Skeletal muscle cell (primary cell): Measurements from ENCODE around the gene SAMD4B.

Source experiments
- DNase-seq: peaks from one replicate; pipeline ENCODE4 v3.0.0-alpha.2; 2010; ENCODE audit warnings: low read depth
- H3K4me3 ChIP-seq: 2 replicates; pipeline ENCODE4 v1.5.1; 2011; ENCODE audit warnings: low read depth, mild to moderate bottlenecking, control low read depth, low read length, moderate library complexity

Gene SAMD4B, protein sequence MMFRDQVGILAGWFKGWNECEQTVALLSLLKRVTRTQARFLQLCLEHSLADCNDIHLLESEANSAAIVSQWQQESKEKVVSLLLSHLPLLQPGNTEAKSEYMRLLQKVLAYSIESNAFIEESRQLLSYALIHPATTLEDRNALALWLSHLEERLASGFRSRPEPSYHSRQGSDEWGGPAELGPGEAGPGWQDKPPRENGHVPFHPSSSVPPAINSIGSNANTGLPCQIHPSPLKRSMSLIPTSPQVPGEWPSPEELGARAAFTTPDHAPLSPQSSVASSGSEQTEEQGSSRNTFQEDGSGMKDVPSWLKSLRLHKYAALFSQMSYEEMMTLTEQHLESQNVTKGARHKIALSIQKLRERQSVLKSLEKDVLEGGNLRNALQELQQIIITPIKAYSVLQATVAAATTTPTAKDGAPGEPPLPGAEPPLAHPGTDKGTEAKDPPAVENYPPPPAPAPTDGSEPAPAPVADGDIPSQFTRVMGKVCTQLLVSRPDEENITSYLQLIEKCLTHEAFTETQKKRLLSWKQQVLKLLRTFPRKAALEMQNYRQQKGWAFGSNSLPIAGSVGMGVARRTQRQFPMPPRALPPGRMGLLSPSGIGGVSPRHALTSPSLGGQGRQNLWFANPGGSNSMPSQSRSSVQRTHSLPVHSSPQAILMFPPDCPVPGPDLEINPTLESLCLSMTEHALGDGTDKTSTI

DNA sequence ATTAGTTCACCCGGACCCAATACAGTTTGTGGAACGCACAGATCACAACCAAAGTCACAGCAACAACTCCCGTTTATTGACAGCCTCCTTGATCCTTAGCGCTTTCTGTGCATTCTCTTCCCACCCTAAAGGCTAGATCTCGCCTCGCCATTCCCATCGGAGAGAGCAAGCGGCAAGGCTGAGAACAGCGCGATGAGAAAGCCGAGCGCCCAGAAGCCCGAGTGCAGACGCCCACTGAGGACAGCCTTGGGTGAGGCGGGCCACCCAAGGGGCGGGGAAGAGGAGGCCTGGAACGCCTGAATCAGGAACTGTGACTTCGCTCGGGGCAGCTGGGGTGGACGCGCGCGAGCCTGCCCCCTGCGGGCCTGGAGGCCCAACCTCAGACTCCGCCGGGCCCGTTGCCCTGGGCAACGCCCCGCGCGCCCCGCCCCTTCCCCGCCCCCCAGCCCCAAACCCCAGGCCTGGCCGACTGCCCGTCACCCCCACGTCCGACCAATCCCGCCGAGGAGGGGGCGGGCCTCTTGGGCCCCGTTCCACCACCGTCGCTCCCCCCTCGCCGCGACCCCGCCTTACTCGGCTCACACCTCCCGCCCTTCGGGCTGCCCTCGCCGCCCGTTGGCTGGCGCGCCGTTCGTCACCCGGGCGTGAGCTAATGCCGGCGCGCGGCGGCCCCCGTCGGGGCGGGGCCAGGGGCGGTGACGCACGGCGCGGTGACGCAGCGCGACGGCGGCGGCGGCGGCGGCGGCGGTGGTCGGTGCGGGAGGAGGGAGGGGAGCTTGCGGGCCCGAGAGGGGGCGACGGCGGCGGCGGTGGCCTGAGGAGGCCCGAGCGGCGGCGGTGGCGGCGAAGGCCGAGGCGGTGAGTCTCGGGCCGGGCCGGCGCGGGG lies at the start of gene SAMD4B:
TSS of gene SAMD4B (plus strand) at position 703 of the 886 bp plus-strand sequence. CDS start 14,473 bp downstream, outside the sequence.
- peak within 1 kb of the TSS; percentile 96 for H3K4me3 ChIP-seq
- DNase-seq: peak; percentile 93

DNA sequence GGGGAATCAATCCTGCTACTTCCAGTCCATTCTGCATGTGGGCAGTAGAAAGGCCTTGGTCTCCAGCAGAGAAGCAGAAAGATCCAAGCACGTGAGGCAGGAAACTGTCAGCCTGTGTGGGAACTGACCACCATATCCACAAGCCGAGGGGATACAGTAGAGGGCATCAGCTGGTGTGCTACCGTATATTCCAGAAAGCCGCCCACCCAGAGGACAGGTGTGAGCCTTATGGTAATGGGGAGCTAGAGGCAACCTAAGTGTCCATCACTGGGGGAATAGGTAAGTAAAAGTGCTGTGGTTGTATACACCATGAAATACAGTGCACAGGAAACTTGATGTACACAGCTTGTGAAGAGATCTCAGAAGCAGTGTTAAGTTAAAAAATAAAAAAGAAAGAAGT lies 48.8 kb upstream of the SAMD4B start:
- H3K4me3 ChIP-seq: no peak overlapping the region
- DNase-seq: no peak

DNA sequence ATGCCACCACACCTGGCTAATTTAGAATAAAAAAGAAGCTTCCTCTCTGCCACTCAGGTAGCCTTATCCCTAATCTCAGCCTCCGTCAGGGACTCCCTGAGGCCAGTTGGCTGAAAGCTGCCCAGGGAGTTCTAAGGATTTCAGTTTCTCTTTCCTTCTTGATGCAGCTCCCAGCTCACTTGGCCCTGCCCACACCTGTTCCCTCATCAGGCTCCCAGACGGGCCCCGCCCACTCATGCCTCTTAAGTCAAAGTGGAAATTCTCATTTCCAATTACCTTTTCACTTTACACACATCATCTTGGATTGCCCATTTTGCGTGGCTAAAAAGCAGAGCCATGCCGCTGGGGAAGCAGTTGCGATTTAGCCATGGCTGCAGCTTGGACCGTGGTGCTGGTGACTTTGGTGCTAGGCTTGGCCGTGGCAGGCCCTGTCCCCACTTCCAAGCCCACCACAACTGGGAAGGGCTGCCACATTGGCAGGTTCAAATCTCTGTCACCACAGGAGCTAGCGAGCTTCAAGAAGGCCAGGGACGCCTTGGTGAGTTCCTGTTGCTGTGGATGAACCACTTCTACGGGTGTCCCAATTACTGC lies 46.1 kb upstream of the SAMD4B start, which contains the start of gene IFNL1:
TSS of gene IFNL1 (plus strand) at position 353 of the 591 bp plus-strand sequence. CDS start at position 368, 15 bp downstream.
- no peak for DNase-seq

DNA sequence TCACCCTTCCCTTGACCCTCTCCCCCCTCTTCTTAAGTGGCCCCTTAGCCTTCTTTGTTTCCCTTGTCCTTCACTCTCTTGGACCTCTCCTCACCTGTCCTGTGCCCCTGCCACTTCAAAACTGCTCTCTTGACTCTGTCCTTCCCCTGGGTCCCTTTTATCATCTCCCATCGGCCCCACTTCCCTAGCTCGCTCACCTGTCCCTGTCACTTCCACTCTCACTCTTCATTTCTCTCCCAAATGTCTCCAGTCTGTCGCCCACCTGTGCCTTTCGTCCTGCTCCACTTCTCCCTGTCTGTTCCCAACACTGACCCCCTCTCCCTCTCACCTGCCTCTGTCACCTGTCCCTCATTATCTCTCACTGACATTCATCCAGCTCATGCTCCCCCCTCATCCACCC lies 45.3 kb upstream of the SAMD4B start:
- no peak for DNase-seq
- no peak overlapping the region for H3K4me3 ChIP-seq

More for the DNA sequence above, 46.1 kb upstream of the SAMD4B start, which contains the start of gene IFNL1:
- H3K4me3 ChIP-seq: no peak within 1 kb of the TSS

DNA sequence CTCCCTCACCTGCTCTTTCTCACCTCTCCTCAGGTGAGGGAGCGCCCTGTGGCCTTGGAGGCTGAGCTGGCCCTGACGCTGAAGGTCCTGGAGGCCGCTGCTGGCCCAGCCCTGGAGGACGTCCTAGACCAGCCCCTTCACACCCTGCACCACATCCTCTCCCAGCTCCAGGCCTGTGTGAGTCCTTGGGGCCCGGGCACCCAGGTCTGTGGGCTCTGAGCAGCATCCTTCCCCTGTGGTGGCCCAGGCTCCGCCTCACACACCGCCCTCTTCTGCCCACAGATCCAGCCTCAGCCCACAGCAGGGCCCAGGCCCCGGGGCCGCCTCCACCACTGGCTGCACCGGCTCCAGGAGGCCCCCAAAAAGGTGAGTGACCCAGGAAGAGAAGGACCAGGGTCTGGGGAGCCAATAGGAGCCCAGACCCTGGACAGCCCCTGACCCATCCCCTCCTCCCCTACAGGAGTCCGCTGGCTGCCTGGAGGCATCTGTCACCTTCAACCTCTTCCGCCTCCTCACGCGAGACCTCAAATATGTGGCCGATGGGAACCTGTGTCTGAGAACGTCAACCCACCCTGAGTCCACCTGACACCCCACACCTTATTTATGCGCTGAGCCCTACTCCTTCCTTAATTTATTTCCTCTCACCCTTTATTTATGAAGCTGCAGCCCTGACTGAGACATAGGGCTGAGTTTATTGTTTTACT lies 44.1 kb upstream of the SAMD4B start:
- DNase-seq: no peak
- no peak overlapping the region for H3K4me3 ChIP-seq

DNA sequence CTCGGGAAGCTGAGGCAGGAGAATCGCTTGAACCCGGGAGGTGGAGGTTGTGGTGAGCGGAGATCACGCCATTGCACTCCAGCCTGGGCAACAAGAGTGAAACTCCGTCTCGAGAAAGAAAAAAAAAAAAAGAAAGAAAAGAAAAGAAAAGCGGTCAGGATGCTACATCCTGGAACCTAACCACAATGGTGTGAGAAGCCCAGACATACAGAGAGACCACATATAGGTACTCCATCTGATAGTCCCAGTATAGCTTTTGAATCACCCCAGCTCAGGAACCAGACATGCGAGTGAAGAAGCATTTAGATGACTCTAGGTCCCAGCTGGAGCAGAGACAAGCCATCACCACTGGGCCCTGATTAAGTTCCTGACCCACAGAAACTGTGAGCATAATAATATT lies 42.8 kb upstream of the SAMD4B start:
- H3K4me3 ChIP-seq: no peak overlapping the region
- DNase-seq: no peak

DNA sequence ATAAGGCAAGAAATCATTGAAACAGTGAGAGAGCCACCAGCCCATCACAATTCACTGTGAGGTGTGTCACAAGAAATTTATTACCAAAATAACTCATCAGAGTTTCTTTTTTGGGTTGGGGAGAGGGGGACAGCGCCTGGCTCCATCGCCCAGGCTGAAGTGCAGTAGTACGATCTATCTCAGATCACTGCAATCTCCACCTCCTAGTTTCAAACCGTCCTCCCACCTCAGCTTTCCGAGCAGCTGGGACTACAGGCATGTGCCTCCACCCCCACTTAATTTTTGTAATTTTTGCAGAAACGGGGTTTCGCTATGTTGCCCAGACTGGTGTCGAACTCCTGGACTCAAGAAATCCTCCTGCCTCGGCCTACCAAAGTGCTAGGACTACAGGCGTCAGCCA lies 42.4 kb upstream of the SAMD4B start:
- H3K4me3 ChIP-seq: no peak overlapping the region
- DNase-seq: no peak

DNA sequence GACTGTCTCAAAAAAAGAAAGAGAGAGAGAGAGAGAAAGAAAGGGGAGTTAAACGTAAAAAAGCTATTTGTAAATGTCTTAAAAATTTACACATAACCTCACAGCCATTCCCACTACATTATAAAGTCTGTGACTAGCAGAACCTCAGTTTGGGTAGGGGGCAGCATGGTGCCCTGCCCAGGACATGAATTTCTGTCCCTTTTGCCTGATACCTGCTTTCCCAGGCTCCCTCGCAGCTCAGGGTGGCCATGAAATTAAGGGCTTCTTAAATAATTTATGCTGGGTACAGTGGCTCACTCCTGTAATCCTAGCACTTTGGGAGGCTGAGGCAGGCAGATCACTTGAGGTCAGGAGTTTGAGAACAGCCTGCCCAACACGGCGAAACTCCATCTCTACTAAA lies 41.2 kb upstream of the SAMD4B start:
- no peak overlapping the region for H3K4me3 ChIP-seq
- DNase-seq: no peak

DNA sequence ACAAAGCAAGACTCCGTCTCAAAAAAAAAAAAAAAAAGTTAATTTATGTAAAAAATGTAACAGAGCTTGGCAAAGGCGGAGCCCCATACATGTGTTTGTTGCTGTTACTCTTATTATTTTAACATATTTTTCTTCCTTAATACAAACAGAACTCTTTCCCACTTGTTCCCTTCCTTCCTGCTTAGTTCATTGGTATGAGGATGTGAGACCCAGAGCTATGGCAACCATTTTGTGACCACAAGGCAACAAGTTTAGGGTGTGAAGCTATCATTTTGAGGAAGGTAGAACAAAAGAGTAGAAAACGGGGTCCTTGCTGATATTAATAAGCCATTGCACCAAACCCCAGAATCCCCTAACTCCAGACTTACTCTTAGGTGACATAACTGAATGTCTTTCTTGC lies 40.7 kb upstream of the SAMD4B start:
- DNase-seq: no peak

DNA sequence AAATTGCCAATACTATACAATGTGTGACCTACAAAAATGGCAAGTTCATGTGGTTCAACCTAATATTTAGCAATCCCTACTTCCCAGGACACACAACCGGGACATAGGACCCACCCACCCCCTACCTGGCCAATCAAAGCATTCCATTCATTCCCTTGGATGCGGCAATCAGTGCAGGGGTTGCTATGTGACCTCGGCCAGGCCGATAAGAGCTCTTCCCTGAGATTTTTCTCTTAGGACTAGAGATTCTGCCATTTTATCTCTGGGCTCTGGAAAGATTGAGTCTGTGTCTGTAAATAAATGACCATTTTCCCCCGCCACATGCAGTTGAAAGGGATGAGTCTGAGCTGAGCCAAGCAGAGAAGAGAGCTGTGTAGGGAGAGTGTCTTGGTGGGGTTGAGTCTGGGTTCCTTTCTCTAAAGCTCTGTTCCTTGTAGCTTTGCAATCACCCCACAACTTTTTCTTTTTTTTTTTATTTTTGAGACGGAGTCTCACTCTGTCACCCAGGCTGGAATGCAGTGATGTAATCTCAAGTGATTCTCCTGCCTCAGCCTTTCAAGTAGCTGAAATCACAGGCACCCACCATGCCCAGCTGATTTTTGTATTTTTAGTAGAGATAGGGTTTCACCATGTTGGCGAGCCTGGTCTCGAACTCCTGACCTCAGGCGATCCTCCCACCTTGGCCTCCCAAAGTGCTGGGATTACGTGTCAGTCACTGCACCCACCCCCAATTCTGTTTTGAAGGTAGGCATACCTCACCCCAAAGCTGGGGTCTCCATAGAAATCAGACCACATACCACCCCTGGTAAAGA lies 38.6 kb upstream of the SAMD4B start:
- H3K4me3 ChIP-seq: no peak overlapping the region
- no peak for DNase-seq

More for the DNA sequence above, 40.7 kb upstream of the SAMD4B start:
- H3K4me3 ChIP-seq: no peak overlapping the region

DNA sequence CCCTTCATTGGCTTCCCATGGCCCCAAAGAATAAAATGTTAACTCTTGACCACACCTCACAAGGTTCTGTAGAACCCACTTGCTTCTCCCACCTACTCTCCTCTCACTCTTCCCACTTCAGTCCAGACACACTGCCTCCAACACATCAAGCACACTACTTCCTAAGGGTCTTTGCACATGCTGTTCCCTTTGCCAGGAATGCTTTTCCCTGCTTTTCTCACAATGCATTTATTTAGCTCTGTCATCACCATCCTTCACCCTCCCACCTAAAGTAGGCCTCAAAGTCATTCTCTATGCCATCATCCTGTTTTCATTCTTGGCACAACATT lies 38.1 kb upstream of the SAMD4B start:
- no peak overlapping the region for H3K4me3 ChIP-seq
- DNase-seq: no peak

DNA sequence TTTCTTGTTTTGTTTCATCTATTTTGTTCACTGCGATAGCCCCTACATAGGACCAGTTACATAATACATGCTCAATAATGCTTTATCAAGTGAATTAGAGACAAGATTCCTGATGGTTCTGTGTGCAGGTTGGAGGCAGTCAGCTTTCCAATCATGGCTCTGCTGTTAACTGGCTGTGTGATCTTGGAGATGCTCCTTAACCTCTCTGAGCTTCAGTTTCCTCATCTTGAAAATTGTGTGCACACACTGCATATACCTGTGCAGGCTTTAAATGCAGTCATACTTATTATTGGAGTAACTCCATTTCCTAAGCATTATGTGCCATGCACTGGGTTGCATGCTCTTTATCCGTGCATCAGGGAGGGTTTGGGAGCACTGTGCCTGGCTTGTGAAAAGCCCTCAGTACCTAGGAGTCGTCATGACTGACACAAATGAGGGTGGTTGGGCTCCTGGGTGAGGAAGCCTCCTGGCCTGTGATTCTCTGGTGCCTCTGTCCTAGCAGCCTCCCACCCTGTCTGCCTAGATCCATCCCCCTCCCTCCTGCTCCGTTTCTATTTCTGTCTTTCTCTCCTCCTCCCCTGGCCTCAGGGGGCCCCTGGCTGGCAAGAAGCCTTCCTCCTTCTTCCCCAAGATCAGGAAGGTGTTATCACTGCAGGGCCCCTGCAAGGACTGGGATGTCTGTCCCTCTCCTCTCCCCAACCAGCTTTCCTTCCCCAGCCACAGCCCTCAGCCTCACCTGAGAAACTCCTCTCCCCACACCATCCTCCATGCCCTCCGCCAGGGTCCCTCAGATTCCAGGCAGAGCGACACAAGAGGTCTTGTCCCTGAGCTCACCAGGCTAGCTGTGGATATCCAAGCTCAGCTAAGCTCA lies 37.3 kb upstream of the SAMD4B start:
- no peak for DNase-seq
- no peak overlapping the region for H3K4me3 ChIP-seq

DNA sequence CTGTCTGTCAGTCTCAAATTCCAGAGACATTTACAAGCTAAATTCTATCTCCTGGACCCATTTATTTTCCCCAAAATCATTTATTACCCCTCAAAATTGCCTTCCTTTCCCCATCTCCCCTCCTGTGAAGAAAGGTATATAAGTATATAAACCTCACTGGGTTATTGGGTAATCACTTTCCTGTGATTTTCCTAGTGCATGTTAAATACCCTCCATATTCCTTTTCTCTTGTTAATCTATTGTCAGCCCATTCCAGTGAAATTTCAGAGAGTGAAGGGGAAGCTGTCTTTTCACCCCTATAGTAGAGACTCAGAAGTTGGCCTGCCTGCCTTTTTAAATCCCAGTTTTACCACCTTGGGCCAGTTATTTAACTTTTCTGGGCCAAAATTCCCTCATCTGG lies 36.1 kb upstream of the SAMD4B start:
- no peak overlapping the region for H3K4me3 ChIP-seq
- no peak for DNase-seq

DNA sequence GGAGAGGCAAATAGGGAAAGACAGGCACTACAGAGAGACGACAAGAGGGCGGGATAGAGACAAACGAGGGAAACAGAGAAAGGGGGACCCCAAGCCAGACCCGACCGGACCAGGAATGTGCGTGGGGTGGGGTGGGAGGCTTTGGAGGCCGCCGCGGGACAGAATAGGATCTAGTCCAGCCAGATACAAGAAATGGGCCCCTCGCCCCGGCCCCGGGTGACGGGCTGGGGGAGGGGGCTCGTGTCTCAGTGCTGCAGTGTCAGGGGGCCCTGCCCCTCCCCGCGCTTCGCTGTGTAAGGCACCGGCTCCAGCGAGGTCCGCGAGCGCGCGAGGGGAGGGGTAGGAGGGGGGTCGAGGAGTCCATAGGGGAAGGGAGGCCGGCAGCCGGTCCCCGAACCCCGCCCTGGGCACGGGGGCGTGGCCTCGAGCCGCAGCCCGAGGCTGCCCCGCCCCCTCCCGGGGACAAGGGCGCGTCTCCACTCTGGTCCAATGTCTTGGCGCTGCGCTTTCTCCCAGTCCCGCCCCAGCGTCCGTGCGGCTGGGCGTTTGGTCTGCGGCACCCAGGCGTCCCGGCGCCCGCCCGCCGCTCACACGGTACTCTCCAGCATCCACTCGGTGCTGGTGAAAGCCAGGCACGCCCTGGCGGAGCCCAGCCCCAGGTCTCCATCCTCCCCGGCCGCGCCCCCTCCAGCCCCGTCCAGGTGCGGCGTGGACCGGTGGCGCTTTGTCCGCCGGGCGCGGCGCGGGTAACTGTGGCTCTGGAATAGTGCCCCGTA lies 35.0 kb upstream of the SAMD4B start:
- DNase-seq: no peak
- H3K4me3 ChIP-seq: peak overlapping the region; percentile 36

DNA sequence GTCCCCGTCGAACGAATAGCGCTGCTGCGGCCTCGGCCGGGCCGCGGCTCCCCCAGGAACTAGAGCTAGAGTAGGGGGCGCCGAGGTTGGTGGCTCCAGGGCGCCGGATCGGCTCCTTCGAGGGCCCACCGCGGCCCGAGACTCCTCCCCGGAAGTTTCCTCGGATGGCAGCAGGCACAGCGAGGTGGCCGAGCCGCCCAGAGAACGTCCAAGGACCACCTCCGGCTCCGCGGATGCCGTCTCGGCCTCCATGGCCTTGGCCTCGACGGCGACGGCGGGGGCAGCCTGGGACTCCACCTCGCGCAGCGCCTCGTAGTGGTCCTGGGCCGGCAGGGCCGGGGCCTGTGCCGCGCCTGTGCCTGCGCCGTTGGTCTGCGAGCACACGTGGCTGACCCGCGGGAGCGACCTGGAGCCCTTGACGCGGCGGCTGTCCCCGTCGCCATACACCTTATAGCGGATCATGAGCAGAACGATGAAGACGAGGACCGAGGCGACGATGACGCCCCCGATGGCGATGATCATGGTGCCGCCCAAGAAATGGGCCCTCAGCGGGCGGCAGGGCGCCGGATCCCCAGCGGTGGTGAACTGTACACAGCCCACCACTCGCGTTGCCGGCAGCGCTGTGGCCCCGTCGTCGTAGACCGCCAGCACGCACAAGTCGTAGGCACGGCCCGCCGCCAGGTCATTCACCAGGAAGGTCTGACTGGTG lies 34.2 kb upstream of the SAMD4B start:
- H3K4me3 ChIP-seq: no peak overlapping the region
- no peak for DNase-seq
